ENCODE results near the gene SLC39A12. TPM values are rescaled to one million over a fixed set of nuclear protein-coding genes. Genes with fewer than 3 reads are reported as not detected.

The SLC39A12 gene
- total RNA-seq, 1 donor: not detected

Other genes starting within 250 kb of the SLC39A12 start
- under 0.01 TPM in 2 replicates for gene TMEM236, start 199.7 kb upstream of the SLC39A12 start, total RNA-seq
- gene MRC1, start 142.6 kb upstream of the SLC39A12 start, total RNA-seq: under 0.01 TPM in 1 of 2 replicates, not detected in the other
- gene CACNB2, start 188.5 kb downstream of the SLC39A12 start, total RNA-seq: under 0.01 and 1.3 TPM in 2 replicates

All from fibroblast of villous mesenchyme (primary cell).